B cell (primary cell): ENCODE results near the gene FGF6. TPM values are rescaled to one million over a fixed set of nuclear protein-coding genes. Genes with fewer than 3 reads are reported as not detected.

ENCODE experiments used
- ATAC-seq: fragments of 200-7000 bp; cut with Tn5 transposase; one replicate; pipeline ENCODE4 v1.10.0; 2021; ENCODE audit warnings: low read depth, mild to moderate bottlenecking, moderate number of reproducible peaks, moderate library complexity
- CTCF ChIA-PET: fragments of 350-600 bp; sonication (Branson Sonifier 250); formaldehyde crosslinking; loops from one replicate; lab custom pipeline; 2021; ENCODE audit warnings: antibody characterized with exemption, inconsistent platforms; lab: Charles Lee
- POLR2A ChIA-PET: fragments of 350-600 bp; sonication (Branson Sonifier 250); formaldehyde crosslinking; loops from one replicate; lab custom pipeline; 2021; ENCODE audit warnings: antibody characterized with exemption; lab: Charles Lee
- DNase-seq: peaks from one replicate; pipeline ENCODE4 v3.0.0; 2013
- H2AFZ ChIP-seq: 2 replicates; pipeline ENCODE4 v1.6.1; 2012; ENCODE audit warnings: mild to moderate bottlenecking, low read depth, low read length; ENCODE audit not compliant: insufficient read depth, poor library complexity, severe bottlenecking
- H3K27ac ChIP-seq, 2 donors: 1 replicate in 1 of 2; 2 replicates in 1 of 2; pipeline ENCODE4 v1.5.1; 2012 to 2013; ENCODE audit warnings: low read length in 2 of 2, mild to moderate bottlenecking in 2 of 2, moderate library complexity in 1 of 2
- H3K27me3 ChIP-seq, 4 experiments: fragments of 200-600 bp in 1 of 4; sonication (generic) in 1 of 4; replicated peaks in 1 of 4; 1 replicate in 2 of 4; 2 replicates in 2 of 4; pipeline versions ENCODE4 v1.6.1 to v1.7.0; 2013 to 2016; ENCODE audit warnings: low read length in 3 of 4, mild to moderate bottlenecking in 2 of 4, mixed read lengths in 1 of 4, moderate library complexity in 1 of 4; ENCODE audit not compliant: insufficient read depth in 4 of 4, control insufficient read depth in 3 of 4; ENCODE audit errors: control extremely low read depth in 1 of 4
- H3K36me3 ChIP-seq, 2 experiments: replicated peaks in 1 of 2; 1 replicate in 1 of 2; 2 replicates in 1 of 2; pipeline versions ENCODE4 v1.6.1 to v1.7.1; 2013; ENCODE audit warnings: low read length in 1 of 2; ENCODE audit not compliant: insufficient read depth in 2 of 2, control insufficient read depth in 1 of 2; ENCODE audit errors: control extremely low read depth in 1 of 2, extremely low read depth in 1 of 2
- H3K4me1 ChIP-seq, 2 donors: fragments of 200-600 bp in 1 of 2; sonication (generic) in 1 of 2; 1 replicate in 1 of 2; 2 replicates in 1 of 2; pipeline versions ENCODE4 v1.5.1 to v1.6.1; 2013 to 2017; ENCODE audit warnings: low read length in 2 of 2; ENCODE audit not compliant: control insufficient read depth in 2 of 2, insufficient read depth in 2 of 2
- H3K4me2 ChIP-seq: replicated peaks from 2 replicates; pipeline ENCODE3; 2012; ENCODE audit warnings: mild to moderate bottlenecking, low read depth, low read length; ENCODE audit not compliant: poor library complexity, severe bottlenecking
- H3K4me3 ChIP-seq, 5 experiments: fragments of 200-600 bp in 1 of 5; sonication (generic) in 1 of 5; 1 replicate in 3 of 5; 2 replicates in 2 of 5; pipeline versions ENCODE4 v1.5.1 to v1.7.0; 2011 to 2016; ENCODE audit warnings: low read length in 4 of 5, mild to moderate bottlenecking in 4 of 5, low read depth in 2 of 5, control low read depth in 1 of 5, moderate library complexity in 1 of 5; ENCODE audit not compliant: insufficient read depth in 1 of 5; ENCODE audit errors: control extremely low read depth in 1 of 5, extremely low read depth in 1 of 5
- H3K79me2 ChIP-seq: fragments of 200-600 bp; sonication (generic); one replicate; pipeline ENCODE4 v1.6.0; 2016; ENCODE audit warnings: low read length; ENCODE audit not compliant: control insufficient read depth, insufficient read depth
- H3K9ac ChIP-seq: fragments of 200-600 bp; sonication (generic); 2 replicates; pipeline ENCODE4 v1.6.1; 2017; ENCODE audit warnings: mild to moderate bottlenecking, low read length, moderate library complexity
- H3K9me3 ChIP-seq, 3 donors: one replicate each; pipeline versions ENCODE4 v1.6.1 to v1.7.1; 2013; ENCODE audit warnings: low read length in 2 of 3; ENCODE audit not compliant: control insufficient read depth in 2 of 3, insufficient read depth in 1 of 3; ENCODE audit errors: control extremely low read depth in 1 of 3
- H4K20me1 ChIP-seq: 2 replicates; pipeline ENCODE4 v1.6.0; 2012; ENCODE audit warnings: mild to moderate bottlenecking, low read length; ENCODE audit not compliant: insufficient read depth, control insufficient read depth, poor library complexity, severe bottlenecking
- H3K27ac Mint-ChIP-seq: one replicate; pipeline ENCODE4 v1.8.0; 2021; ENCODE audit warnings: mixed read lengths
- H3K27me3 Mint-ChIP-seq: one replicate; pipeline ENCODE4 v1.8.0; 2021; ENCODE audit warnings: mixed read lengths
- H3K4me1 Mint-ChIP-seq: one replicate; pipeline ENCODE4 v1.8.0; 2021; ENCODE audit warnings: mixed read lengths
- H3K4me3 Mint-ChIP-seq: one replicate; pipeline ENCODE4 v1.8.0; 2021; ENCODE audit warnings: mixed read lengths
- H3K9me3 Mint-ChIP-seq: one replicate; pipeline ENCODE4 v1.8.0; 2022; ENCODE audit warnings: mixed read lengths; ENCODE audit not compliant: insufficient read depth
- CTCF ChIP-seq: fragments of 200-600 bp; IDR thresholded peaks from one replicate; pipeline ENCODE4 v1.8.0; 2022; ENCODE audit warnings: antibody characterized with exemption, mild to moderate bottlenecking
- EZH2 ChIP-seq: IDR thresholded peaks from 2 replicates; pipeline ENCODE4 v1.6.1; 2012; ENCODE audit warnings: borderline replicate concordance, low read depth, mild to moderate bottlenecking, moderate library complexity, low read length; ENCODE audit not compliant: insufficient read depth, poor library complexity, severe bottlenecking
- WGBS: methylation state at CpG from one replicate; pipeline ENCODE4 v1.1.5; 2013; ENCODE audit warnings: missing lambda C conversion rate; ENCODE audit not compliant: insufficient coverage; 5-methylcytosine and 5-hydroxymethylcytosine counted together
- intact Hi-C: fragments of 100-400 bp; cut with micrococcal nuclease; formaldehyde crosslinking; loops from one replicate; pipeline ENCODE4 v1.10.0; 2022
- polyA plus RNA-seq: library from polyadenylated mRNA; depleted of rRNA; stranded (reverse); fragments of >200 nt; gene quantifications from 2 replicates; pipeline ENCODE4 v1.2.3, GENCODE V29; 2012
- total RNA-seq, 2 donors: library from RNA; stranded (reverse); fragments of 120-200 nt in 1 of 2; gene quantifications; 1 replicate in 1 of 2; 2 replicates in 1 of 2; pipeline versions ENCODE4 v1.2.3 to v1.2.4, GENCODE V29; 2013 to 2022

The FGF6 gene
- total and polyA plus RNA-seq, 2 donors (not counting 1 experiment from before 2014, with no cell fraction given), result not detected

DNA sequence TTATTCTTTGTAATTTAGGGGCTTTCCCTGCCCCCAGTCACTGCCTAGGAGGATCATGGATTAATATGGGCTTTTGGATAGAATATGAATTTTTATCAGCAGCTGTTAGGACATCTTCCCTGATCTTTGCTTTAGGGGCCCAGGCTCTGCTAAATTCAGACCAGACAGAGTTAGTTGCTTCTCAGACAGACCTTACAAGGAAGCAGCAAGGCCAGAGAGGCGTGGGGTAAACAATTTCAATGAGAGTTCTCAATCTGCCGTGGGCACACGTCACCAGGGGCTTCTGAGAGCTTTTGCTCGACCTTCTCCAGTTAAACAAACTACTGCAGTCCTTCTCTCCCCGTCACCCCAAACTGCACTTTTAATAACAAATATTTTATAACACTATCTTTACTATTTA lies 27.7 kb downstream of the FGF6 start:
- no peak overlapping the region for H3K4me2 ChIP-seq
- H4K20me1 ChIP-seq, result no peaks in the 10 kb centered on the region
- H3K9me3 ChIP-seq, result no peaks in the 10 kb centered on the region
- no peak overlapping the region for H3K9ac ChIP-seq
- no peaks in the 10 kb centered on the region for H3K79me2 ChIP-seq
- H3K4me1 ChIP-seq, result no peaks in the 10 kb centered on the region
- Mint-ChIP-seq H3K27ac (no peak overlapping the region), H3K9me3 (no peaks in the 10 kb centered on the region), H3K4me3 (no peak overlapping the region), H3K4me1 (no peaks in the 10 kb centered on the region), H3K27me3 (peaks cover 30% of the 10 kb centered on the region)
- ChIA-PET POLR2A (no interaction called here), CTCF (interaction anchor here (1.3 kb wide), 1 partner anchor 533 kb away, joined by 3 read pairs; no protein-coding TSS in a partner anchor)
- H3K27me3 ChIP-seq, result peaks cover 0 to 9% (median 6%) of the 10 kb centered on the region in 4 experiments
- no peak for ATAC-seq
- H3K4me3 ChIP-seq, result no peak overlapping the region
- 67% methylated on average over 1 of the region's 5 CpGs for WGBS
- DNase-seq, result no peak
- no peak overlapping the region for H3K27ac ChIP-seq
- intact Hi-C loops, result no loop called here
- no peaks in the 10 kb centered on the region for H3K36me3 ChIP-seq
- no peak overlapping the region for H2AFZ ChIP-seq
- TF ChIP-seq CTCF, result no peak
- no peak for TF ChIP-seq EZH2

DNA sequence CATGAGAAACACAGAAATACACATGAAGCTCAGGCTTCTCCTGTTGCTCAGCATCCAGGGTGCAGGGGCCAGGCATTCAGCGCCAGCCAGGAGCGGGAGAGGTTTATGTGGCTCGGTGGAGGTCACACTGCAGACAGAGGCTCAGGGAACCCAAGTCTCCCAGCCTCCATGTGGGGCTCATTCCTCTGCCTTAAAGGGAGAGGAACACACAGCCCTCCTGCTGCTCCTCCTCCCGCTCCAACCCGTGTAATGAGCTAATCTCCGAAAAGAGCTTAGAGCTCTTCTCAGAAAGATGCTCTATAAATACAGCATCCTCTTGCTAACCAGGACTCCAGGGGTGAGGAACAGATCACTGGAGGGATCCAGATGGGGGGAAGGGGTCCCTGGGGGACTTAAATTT lies 28.2 kb downstream of the FGF6 start:
- Histone ChIP-seq H3K9ac (no peak overlapping the region), H3K27ac (no peak overlapping the region), H3K36me3 (no peaks in the 10 kb centered on the region), H3K9me3 (no peaks in the 10 kb centered on the region), H2AFZ (no peak overlapping the region), H3K79me2 (no peaks in the 10 kb centered on the region), H3K27me3 (peaks cover 0 to 9% (median 6%) of the 10 kb centered on the region in 4 experiments), H3K4me1 (no peaks in the 10 kb centered on the region), H4K20me1 (no peaks in the 10 kb centered on the region), H3K4me2 (no peak overlapping the region), H3K4me3 (no peak overlapping the region)
- no peaks in the 10 kb centered on the region for H3K4me1 Mint-ChIP-seq
- H3K27me3 Mint-ChIP-seq, result peaks cover 30% of the 10 kb centered on the region
- no peak overlapping the region for H3K27ac Mint-ChIP-seq
- no peaks in the 10 kb centered on the region for H3K9me3 Mint-ChIP-seq
- 100% methylated on average over 3 of the region's 6 CpGs for WGBS
- TF ChIP-seq EZH2, result no peak
- no peak for TF ChIP-seq CTCF
- CTCF ChIA-PET, result interaction anchor here (1.3 kb wide), 1 partner anchor 532 kb away, joined by 3 read pairs; no protein-coding TSS in a partner anchor
- no peak overlapping the region for H3K4me3 Mint-ChIP-seq
- intact Hi-C loops, result no loop called here
- DNase-seq (no peak), ATAC-seq (no peak)
- POLR2A ChIA-PET, result no interaction called here
